Measurements from ENCODE around the gene MOB1B.

- TF ChIP-seq CTCF (IDR thresholded peaks at IDR 0.05) (no peak), POLR2A (IDR thresholded peaks at IDR 0.05) (no peak)
Observed at GRCh38 chr4:70984589-70984988, 82.4 kb downstream of the MOB1B start.
